ENCODE data around the gene SAMD11.

DNA sequence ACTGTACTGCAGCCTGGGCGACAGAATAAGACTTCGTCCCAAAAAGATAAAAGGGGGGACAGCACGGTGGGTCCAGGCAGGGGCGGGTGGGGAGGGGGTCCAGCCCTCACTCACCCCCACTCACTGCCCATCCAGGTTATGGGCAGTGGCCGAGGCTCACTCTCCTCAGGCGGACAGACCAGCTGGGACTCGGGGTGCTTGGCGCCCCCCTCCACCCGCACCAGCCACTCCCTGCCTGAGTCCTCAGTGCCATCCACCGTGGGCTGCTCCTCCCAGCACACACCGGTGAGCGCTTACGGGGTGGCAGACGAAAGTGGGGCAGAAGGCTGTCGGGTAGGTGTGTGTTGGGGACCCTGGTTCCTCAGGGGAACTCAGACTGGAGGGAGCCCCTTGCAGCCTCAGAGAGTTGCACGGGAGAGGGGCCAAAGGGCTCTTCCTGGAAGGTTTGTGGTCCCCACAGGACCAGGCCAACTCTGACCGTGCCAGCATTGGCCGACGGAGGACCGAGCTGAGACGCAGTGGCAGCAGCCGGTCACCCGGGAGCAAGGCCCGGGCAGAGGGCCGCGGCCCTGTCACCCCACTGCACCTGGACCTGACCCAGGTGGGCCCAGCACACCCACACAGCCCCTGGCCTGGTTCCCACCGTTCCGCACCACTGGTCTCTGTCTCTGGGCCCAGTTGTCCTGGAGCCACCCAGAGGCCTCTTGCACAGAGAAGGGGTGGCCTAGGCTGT lies 49.2 kb downstream of the SAMD11 start:
- TF ChIP-seq, protein P1, sequence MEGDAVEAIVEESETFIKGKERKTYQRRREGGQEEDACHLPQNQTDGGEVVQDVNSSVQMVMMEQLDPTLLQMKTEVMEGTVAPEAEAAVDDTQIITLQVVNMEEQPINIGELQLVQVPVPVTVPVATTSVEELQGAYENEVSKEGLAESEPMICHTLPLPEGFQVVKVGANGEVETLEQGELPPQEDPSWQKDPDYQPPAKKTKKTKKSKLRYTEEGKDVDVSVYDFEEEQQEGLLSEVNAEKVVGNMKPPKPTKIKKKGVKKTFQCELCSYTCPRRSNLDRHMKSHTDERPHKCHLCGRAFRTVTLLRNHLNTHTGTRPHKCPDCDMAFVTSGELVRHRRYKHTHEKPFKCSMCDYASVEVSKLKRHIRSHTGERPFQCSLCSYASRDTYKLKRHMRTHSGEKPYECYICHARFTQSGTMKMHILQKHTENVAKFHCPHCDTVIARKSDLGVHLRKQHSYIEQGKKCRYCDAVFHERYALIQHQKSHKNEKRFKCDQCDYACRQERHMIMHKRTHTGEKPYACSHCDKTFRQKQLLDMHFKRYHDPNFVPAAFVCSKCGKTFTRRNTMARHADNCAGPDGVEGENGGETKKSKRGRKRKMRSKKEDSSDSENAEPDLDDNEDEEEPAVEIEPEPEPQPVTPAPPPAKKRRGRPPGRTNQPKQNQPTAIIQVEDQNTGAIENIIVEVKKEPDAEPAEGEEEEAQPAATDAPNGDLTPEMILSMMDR (IDR thresholded peaks at IDR 0.05; ENCODE audit: low read length) = no peak
- TF ChIP-seq EZH2 (optimal IDR thresholded peaks at IDR 0.05; ENCODE audit: low read depth, low read length) = no peak
- TF ChIP-seq EZH2phosphoT487 (IDR thresholded peaks at IDR 0.05; ENCODE audit: low read length) = no peak
